Stimulated activated CD4-positive, alpha-beta T cell treated with anti-CD3 and anti-CD28 coated beads, Interleukin-2, amount 100 ng/mL, for 48 hours (primary cell): ENCODE measurements around the gene CD4.
A peak's percentile ranks its signal among the peaks of the same experiment; 100 is the strongest.

Source experiments
- DNase-seq, 2 donors: peaks; one replicate each; pipeline ENCODE4 v3.0.0-alpha.2; 2020

Gene CD4

DNA sequence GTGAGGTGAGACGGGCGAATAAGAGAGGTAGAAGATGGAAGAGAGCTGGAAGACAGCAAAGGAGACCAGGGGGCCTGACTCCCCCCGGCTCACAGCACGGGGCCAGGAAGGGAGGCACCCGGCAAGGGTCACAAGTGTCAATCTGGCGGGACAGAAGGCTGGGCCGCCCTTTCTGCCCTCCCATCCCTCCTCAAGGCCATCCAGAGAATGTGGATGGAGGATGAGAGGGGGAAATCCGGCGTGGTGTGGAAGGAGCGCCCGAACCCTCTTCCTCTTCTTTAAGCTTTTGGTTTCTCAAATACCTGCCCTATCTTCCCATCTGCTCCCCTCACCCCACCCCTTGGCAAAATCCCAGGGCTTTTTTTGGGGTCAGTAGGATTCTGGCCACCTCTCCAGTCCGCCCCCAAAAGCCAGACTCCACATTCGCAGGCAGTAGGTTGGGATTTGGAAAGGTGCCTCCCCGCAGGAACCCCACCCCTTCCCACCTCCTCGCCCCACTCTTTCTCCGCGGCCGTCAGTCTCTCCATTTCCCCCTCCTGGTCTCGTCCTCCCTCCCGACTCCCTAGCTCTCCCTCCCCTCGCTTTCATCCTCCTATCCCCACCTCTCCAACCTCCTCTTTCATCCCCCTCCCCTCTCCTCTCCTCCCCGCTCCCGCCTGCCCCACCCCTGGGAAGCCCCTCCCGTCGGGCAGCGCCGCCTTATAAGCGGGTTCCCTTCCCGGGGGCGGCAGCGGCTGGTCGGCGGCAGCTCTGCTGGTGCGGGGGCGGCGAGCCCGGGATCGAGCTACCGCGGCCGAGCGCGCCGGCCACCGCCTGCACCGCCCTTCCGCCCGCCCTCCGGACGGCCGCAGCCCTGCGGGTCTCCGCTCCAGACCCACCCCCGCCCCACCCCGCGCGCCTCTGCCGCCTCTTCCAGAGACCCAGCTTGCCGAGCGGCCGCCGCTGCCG lies 23.4 kb upstream of the CD4 start, which contains the start of gene PTMS:
Gene PTMS (plus strand): TSS at position 730 of the 948 bp plus-strand sequence. CDS start 343 bp downstream, outside the sequence.
- DNase-seq, result no peak

- DNase-seq, result peak in 1 of 2 donors; percentile 58
These were observed 22.5 kb upstream of the CD4 start for GRCh38 chr12:6766651-6767349.

GRCh38 chr12:6767353-6768319 lies 21.7 kb upstream of the CD4 start:
- DNase-seq, result no peak

DNA sequence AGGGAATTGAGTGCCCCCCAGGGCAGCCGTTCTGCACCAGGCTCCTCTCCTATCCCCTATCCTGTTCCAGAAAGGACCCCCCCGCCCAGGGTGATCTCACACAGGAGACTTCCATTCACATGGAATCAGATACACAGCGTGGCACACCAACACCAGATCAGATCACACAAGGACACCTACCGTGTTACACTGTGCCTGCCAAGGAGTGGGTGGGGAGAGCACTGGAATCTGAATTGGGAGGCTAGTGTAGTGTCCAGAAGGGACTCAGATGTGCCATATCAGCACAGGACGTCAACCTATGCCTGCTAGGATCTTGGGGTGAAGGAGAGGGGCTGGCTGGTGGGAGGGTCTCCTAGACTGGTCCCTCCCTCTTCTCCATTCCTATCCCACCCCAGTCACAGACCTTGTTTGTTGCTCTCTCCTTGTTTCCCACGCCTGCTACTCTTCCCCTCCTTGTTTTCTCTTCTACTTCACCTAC lies 20.9 kb upstream of the CD4 start:
- no peak for DNase-seq

DNA sequence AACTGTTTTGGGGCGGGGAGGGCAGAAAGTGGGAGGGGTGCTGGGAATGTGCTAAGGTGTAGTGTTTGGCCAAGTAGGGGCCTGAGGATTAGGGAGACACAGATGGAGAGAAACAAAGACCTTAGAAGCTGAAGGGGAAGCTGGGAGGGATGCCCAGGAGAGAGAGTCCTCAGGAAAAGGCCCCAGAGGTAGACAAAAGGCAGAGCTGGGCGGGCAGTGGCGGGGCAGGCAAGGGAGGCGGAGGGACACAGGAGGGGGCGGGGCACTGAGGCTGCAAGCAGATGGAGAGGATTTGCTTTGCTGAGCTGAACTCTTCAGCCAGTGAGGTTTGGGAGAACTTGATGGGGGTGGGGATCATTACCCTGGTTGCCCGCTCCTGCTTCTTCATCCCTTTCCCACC lies 20.3 kb upstream of the CD4 start:
- no peak for DNase-seq

DNA sequence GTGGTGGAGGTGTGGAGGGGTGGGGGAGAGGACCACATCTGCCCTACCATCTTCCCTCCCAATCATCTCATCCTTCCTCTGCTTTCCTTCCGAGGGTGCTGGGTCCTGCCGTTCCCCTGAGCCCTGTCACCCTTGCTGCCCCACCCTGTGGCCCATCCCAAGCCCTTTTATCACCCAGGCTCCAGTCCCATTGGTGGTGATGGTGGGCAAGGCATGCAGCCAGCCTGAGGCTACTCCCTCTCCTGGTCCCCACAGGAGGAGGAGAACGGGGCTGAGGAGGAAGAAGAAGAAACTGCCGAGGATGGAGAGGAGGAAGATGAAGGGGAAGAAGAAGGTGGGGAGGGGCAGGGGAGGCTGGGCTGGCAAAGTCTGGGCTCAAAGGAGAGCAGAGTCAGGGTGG lies 19.7 kb upstream of the CD4 start:
- no peak for DNase-seq

DNA sequence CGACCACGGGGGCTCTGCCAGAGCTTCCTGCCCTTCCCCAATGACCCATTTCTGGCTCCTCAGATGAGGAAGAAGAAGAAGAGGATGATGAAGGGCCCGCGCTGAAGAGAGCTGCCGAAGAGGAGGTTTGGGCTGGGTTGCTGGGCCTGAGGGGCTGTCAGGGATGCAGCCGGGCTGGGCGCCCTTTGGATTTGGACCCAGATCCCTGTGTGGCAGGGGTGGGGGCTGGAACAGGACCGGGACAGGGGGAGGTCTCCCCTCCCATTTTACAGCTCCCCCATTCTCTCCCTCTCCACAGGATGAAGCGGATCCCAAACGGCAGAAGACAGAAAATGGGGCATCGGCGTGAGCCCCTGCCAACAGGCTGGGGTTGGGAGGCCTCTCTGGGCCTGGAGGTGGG lies 19.2 kb upstream of the CD4 start:
- no peak for DNase-seq

DNA sequence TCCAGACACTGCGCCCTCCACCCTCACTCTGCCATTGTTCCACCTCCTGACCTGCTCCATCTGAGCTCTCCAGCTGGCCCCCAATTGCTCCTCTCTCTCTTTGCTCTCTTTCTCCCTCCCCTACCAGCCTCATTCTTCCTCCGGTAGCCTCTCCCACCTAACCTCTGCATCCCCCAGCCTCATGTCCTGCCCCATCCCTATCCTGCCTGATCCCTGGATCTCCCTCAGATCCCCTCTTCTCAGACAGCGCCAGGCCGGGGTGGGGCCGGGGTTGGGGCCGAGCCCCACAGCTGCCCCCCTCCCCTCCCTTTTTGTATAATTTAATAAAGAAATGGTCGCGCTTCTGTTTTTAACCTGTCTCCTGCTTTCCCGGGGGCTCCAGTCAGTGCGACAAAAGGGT lies 18.7 kb upstream of the CD4 start:
- no peak for DNase-seq

DNA sequence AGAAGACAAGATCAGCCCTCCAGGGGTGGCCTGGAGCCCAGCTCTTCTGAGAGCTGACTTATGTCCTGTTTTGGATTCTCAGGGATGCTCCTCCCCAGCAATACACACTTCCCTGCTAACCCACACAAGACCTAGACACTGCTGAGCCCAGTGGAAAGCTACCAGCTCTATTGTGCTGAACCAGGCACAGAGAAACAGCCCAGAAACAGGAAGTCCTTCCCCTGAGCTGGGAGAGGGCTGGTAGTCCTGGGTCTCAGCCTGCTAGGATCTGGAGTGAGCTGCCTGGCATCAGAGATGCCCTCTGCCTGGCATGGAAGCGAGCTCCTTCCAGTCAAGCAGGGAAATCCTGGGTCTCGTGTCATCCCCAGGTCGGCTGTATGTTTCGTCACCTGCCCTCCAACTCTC lies 18.2 kb upstream of the CD4 start:
- no peak for DNase-seq

GRCh38 chr12:6771509-6772330 lies 17.6 kb upstream of the CD4 start:
- no peak for DNase-seq

DNA sequence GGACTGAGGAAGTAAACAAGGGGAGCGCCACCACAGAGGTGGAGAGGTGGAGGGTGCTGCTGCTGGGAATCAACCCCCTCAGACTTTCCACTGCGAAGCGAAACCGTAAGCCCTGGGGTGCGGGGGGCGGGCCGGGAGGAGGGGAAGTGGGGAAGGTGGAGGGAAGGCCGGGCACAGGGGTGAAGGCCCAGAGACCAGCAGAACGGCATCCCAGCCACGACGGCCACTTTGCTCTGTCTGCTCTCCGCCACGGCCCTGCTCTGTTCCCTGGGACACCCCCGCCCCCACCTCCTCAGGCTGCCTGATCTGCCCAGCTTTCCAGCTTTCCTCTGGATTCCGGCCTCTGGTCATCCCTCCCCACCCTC lies 17.0 kb upstream of the CD4 start, which contains the start of gene LAG3:
Gene LAG3 (plus strand): TSS at position 190 of the 365 bp plus-strand sequence. CDS start 333 bp downstream, outside the sequence.
- DNase-seq, result no peak

GRCh38 chr12:6772726-6773589 lies 16.4 kb upstream of the CD4 start:
- DNase-seq, result no peak

- DNase-seq, result no peak
These were observed 15.6 kb upstream of the CD4 start for GRCh38 chr12:6773590-6774351.

DNA sequence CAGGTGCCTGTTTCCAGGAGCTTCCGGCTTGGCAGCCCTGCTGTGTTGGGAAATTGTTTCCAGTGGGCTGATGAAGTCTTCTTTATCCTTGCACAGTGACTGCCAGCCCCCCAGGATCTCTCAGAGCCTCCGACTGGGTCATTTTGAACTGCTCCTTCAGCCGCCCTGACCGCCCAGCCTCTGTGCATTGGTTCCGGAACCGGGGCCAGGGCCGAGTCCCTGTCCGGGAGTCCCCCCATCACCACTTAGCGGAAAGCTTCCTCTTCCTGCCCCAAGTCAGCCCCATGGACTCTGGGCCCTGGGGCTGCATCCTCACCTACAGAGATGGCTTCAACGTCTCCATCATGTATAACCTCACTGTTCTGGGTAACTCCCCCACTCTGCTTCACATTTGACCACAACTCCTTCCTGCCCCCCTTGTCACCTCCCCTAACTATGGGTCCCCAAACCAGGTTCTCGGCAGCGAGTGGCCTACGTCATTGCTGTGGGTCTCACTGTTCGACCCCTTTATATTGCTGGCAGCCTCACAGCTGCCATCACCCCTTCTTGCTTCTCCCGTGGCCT lies 14.7 kb upstream of the CD4 start:
- DNase-seq, result no peak

- no peak for DNase-seq
These were observed 13.8 kb upstream of the CD4 start for GRCh38 chr12:6775185-6776174.

- DNase-seq, result no peak
These were observed 11.9 kb upstream of the CD4 start for GRCh38 chr12:6777386-6777785.

DNA sequence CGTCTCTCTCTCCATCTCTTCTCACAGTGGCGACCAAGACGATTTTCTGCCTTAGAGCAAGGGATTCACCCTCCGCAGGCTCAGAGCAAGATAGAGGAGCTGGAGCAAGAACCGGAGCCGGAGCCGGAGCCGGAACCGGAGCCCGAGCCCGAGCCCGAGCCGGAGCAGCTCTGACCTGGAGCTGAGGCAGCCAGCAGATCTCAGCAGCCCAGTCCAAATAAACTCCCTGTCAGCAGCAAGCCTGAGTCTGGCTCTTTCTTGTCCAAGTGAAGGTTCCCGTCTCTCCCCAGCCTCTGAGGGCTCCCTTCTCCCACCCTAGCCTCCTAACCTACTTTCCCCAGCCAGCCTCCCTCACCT lies 11.1 kb upstream of the CD4 start:
- no peak for DNase-seq
